CD4-positive, alpha-beta T cell treated with Interleukin-6 at 100 ng/mL for 8 hours (primary cell): ENCODE data around the gene NUTF2.
"Not testable (repeated sequence)": the region's sequence is repeated elsewhere in the genome, so short reads cannot be mapped to it uniquely, and the experiment has no call there.

Source experiments
- DNase-seq: peaks from one replicate; pipeline ENCODE4 v3.0.0-alpha.2; 2020; ENCODE audit warnings: mixed read lengths, low spot score

NUTF2 gene

DNA sequence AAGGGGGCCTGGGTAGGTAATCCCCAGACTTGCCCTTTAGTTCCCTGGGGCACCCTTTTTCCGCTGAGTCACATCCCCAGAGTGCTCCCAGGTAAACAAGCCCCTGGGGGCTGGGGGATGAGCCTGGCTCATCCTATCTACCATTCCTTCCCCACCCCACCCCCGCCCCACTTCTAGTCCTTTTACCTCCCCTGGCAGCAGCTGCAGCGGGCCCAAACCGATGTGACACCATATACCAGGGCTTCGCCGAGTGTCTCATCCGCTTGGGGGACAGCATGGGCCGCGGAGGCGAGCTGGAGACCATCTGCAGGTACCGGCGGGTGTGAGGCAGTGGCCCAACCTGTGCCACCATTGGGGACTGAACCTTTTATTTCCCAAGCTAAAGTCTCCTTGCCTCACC lies 38.8 kb downstream of the NUTF2 start:
- DNase-seq, result no peak

GRCh38 chr16:67885976-67886375 lies 39.2 kb downstream of the NUTF2 start:
- DNase-seq, result no peak

GRCh38 chr16:67886387-67886786 lies 39.7 kb downstream of the NUTF2 start:
- no peak for DNase-seq

DNA sequence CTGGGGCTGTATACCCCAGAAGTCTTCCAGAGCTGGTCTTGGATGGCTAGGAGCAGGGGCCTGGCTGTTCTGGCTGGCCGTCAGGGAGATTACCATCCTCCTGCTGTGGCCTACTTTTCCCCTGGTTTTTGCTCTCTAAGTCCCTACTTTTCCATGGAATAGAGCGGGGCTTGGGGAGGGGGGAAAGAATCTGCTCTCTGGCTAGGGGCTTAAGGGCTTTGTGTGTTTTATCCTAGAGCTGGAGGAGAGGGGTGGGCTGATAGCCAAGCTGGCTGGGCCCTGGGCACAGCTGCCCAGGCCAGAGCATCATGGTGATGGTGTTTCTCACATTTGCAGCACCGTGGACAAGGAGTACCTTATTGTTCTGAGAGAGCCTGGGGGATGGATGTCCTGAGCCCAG lies 41.6 kb downstream of the NUTF2 start:
- DNase-seq, result no peak

DNA sequence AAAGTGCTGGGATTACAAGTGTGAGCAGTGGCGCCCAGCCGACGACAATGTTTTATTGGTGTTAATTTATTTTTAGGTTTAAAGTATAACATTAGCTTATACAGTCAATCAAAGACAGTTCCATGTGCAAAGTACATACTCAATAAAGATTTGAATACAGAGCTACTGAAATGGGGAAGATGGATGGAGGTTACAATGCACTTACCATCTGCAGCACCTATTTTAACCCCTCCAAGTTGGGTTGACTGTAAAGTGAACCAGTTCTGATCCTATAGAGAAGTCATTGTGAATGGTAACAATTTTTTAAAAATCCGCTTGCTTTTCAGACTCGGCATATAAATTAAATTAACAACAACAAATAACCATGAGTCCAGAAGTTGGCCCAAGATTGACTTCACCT lies 45.6 kb downstream of the NUTF2 start:
- no peak for DNase-seq

GRCh38 chr16:67892899-67893742 lies 46.4 kb downstream of the NUTF2 start, which contains the start of gene PSKH1:
Gene PSKH1, plus strand, starts transcription at chr16:67893254. Its CDS starts 15,496 bp downstream, at chr16:67908750.
- peak; percentile 94 for DNase-seq

DNA sequence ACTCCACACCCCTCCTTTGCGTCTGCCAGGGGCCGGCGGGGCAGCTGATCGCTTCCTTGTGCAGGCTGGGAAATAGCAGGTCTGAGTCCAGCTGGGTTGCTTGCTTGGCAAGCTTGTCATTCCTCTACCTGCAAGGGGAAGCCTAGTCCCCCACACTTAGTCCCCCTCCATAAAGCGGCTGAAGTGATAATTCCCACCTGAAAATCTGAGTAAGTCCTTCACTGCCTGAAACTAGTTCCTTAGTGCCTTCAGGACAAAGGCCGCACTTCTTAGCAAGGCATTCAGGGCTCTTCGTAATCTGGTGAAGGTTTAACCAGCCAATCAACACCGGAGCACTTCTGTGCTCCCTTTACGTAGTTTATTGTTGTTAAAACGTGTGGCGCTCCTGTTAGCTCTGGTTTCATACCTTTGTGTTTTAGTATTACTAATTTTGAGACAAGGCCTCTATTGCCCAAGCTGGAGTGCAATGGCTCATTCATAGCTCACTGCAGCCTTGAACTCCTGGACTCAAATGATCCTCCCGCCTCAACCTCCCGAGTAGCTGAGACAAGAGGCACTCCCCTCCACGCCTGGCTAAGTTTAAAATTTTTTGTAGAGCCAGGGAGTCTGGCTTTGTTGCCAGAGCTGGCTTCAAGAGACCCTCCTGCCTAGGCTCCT lies 47.1 kb downstream of the NUTF2 start:
- no peak for DNase-seq

DNA sequence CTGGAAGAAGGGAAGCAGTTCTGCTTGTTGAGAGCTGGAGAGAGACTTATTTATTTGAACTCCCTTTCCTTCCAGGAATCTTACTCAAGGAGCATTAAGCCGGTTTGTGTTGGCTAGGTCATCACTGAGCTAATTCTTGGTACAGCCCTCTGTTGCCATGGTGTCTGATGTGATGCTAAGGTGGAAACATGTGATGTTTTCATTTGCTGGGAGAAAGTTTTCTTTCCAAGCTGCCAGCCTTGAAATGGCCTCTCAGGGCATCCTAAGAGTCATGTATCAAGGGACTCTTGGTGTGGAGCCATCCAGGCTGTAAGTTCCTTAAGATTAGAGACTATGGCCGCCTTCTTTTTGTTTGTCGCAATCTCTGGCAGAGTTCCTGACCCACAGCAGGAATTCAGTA lies 50.5 kb downstream of the NUTF2 start:
- no peak for DNase-seq

GRCh38 chr16:67901734-67902133 lies 55.0 kb downstream of the NUTF2 start:
- DNase-seq, result no peak

DNA sequence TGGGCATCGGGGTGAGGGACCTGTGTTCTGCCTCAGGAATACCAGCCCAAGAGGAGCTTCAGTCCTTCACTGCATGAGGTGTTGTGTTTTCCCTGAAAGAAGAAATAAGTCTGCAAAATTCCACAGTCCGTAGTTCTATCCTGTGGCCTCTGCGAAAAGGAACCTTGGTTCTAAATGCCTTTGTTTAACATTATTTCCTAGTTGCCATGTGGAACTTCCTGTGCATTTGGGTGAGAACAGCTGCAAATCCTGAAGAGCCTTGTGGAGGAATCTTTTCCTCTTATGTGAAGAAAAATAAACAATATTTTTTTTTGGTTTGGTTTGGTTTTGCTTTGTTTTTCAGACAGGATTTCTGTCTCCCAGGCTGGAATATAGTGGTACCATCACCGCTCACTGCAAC lies 56.1 kb downstream of the NUTF2 start:
- DNase-seq, result no peak

DNA sequence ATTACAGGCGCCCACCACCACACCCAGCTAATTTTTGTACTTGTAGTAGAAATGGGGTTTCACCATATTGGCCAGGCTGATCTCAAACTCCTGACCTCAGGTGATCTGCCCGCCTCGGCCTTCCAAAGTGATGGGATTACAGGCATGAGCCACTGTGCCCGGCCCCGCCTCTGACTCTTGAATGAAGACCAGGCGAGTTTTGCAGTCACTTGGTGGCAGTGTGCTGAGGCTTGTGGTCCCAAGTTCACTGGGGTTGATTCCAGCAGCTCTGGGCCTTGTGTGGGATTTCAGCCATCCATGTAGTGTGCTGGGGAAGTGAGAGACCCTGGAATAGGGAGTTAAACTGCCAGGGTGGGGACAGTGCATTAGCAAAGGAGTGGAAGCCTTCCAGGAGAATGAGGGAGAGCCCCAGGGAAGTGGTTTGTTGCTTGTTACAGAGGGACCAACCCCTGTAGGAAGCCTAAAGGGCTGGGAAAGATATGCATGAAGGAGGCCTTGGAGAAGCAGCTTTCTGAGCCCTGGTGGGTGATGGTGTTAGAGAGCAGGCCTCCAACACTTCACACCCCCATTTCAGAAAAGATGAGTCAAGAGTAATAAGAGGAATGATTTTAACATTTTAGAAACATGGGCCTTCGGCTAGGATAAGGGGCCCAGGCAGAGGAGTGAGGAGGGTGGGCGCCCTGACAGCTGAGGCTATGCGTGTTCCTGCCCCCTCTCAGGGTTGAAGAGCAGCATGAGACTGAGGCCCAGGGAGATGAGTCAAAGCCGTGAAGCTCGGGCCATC lies 60.9 kb downstream of the NUTF2 start:
- DNase-seq, result no peak

DNA sequence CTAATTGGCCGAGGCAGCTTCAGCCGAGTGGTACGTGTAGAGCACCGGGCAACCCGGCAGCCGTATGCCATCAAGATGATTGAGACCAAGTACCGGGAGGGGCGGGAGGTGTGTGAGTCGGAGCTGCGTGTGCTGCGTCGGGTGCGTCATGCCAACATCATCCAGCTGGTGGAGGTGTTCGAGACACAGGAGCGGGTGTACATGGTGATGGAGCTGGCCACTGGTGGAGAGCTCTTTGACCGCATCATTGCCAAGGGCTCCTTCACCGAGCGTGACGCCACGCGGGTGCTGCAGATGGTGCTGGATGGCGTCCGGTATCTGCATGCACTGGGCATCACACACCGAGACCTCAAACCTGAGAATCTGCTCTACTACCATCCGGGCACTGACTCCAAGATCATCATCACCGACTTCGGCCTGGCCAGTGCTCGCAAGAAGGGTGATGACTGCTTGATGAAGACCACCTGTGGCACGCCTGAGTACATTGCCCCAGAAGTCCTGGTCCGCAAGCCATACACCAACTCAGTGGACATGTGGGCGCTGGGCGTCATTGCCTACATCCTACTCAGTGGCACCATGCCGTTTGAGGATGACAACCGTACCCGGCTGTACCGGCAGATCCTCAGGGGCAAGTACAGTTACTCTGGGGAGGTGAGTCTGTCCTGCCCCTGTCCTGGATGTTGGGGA lies 62.5 kb downstream of the NUTF2 start:
- no peak for DNase-seq

DNA sequence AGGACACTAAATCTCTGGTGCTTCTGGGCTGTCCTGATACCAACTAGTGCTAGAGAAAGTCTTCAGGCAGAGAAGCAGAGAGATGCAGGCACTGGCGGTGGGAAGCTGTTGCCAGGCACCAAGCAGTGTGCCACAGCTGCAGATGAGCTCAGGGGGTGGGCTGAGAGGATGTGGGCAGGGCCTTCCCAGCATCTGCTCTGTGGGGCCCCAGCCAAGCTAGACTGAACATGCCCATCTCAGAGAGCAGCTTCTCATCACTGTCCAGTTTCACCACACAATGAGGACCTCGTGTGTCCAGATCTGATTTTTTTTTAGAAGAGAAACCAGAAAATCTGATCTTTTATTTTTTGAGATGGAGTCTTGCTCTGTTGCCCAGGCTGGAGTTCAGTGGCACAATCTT lies 63.4 kb downstream of the NUTF2 start:
- no peak for DNase-seq

DNA sequence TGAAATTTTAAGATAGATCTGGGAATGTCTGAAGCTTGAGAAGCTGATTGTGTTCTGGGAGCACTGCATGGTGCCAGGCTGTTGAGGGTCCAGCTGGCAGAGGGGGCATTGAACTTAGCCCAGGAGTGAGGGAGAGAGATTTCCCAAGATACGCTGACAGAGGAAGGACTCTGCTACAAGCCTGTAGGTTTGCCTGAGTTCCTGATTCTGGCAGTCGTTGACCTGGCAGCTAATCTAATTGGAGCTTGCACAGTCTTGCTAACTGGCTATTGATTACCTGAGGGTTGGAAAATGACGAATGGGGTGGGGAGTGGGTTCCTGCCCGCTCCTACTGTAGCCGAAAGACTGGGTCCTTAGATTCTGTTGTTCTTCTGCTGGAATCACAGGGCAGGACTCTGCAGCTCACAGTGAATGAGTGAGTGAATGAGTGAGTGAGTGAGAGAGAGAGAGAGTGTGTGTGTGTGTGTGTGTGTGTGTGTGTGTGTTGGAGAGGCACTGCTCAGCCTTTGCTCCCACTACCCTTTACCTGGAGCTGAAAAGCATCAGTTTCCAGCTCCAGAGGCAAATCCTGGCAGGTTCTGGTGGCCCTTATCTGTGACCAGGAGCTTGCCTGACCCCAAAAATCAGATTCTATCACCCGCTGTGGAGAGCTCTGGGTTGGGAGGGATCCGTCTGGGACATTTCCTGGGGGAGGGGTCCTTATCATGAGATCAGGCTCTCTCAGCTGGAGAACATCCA lies 68.2 kb downstream of the NUTF2 start:
- DNase-seq, result no peak

DNA sequence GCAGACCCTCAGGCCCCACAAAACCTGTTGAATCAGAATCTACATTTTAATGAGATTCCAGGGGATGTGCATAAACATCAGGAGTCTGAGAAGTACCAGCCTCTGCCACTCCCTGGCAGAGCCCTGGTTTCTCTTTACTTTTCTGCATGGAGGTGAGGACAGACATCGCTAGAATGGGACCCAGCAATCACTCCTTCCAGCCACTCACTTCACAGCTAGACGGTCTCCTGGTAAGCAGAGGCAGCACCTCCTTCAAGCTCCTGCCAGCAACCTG lies 68.7 kb downstream of the NUTF2 start:
- not testable (repeated sequence) for DNase-seq

- DNase-seq, result no peak
Observed at GRCh38 chr16:67915831-67916723, 69.3 kb downstream of the NUTF2 start.

GRCh38 chr16:67917140-67917851 lies 70.6 kb downstream of the NUTF2 start:
- no peak for DNase-seq

DNA sequence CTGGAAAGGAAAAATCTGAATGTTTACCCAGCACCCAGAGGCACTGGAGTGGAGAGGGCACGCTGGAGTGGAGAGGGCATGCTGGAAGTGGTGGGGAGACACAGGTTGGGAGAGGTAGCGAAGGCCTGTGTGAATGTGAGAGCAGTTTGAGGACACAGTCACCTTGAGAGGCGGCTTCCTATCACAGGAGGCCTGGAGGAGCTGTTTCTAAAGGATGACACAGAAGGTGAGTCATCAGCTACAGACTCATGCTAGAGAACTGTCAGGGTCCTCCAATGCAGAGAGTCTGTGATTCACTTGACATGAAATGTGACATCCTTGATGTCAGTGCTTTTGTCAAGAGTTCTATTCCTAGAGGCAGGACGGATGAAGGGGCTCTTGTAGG lies 71.1 kb downstream of the NUTF2 start:
- DNase-seq, result no peak

DNA sequence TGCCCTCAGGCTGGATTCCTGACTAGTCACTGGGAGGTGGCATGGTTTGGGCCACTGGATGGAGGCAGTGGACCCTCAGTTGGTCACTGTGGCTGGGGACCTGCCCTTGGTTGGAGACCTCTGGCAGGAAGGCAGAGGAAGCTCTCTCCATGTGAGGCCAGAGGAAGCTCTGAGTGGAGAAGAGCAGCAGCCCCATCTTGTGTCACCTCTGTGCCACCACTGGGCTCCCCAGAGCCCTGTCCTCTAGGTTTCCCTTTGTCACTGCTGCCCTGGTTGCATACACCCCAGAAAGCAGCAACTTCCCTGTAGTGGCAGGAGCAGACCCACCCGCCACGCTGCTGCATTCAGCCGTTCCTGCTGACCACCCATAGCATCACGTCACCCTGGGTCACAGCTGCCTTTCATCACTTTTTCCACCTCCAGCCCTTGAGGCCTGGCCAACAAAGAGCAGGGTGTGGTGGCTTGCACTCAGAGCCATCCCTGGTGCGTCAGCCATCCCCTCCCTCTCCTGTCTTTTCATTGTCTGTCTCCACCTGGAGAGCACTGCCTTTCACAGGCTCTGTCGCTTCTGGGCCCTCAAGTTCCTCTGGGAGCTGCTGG lies 73.0 kb downstream of the NUTF2 start:
- DNase-seq, result no peak
